Esophagus mucosa (tissue), 1 donor: ENCODE results near the gene NADK2. TPM values are rescaled to one million over a fixed set of nuclear protein-coding genes. Genes with fewer than 3 reads are reported as not detected.
"Not testable (repeated sequence)": the region's sequence is repeated elsewhere in the genome, so short reads cannot be mapped to it uniquely, and the experiment has no call there.

ENCODE experiments used
- ATAC-seq: fragments of 200-7000 bp; cut with Tn5 transposase; one replicate; pipeline ENCODE4 v1.9.1; 2020
- total RNA-seq: library from RNA; stranded (reverse); gene quantifications from one replicate; pipeline ENCODE4 v1.2.4, GENCODE V29; 2023
- donor health status: DM: yes; HTN: yes; CAD: no.

The NADK2 gene
- total RNA-seq, 1 donor from 2014 or later: 13.6 TPM

- ATAC-seq: no peak
Measured at GRCh38 chr5:36206913-36207312, 34.8 kb downstream of the NADK2 start.

DNA sequence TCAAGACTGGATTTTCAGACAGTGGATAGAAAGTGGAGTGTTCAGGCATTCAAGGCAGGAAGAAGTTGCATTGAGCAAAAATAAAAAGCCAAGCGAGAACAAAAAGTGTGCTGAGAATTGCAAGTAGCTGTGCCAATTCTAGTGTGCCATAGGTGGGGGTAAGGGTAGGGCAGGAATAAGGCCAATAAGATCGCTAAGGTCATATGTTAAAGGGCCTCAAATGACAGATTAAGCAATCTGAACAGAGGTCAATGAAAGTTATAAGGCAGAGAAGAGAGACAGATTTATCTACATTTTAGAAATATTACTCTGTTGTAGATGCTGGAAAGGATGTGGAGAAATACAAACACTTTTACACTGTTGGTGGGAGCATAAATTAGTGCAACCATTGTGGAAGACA lies 36.4 kb downstream of the NADK2 start:
- ATAC-seq: no peak

DNA sequence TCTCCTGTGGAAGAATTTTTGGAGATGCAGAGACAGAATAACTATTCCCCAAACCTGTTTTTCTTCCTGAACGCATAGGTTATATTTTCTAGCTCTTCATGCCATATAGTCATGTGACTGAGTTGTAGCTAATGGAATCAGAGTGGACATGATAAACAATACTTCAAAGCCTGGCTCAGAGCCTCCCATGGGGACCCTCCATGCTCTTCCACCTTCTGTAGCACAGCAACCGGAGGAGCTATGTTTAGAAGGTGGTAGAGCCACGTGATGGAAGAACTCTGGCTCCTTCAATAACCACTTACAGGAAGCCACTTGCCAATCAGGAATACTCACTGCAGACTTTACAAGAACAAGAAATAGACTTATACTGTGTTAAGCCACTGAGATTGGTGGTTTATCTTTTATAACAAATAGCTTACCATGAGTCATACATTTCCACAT lies 39.2 kb downstream of the NADK2 start:
- peak; percentile 20 for ATAC-seq

DNA sequence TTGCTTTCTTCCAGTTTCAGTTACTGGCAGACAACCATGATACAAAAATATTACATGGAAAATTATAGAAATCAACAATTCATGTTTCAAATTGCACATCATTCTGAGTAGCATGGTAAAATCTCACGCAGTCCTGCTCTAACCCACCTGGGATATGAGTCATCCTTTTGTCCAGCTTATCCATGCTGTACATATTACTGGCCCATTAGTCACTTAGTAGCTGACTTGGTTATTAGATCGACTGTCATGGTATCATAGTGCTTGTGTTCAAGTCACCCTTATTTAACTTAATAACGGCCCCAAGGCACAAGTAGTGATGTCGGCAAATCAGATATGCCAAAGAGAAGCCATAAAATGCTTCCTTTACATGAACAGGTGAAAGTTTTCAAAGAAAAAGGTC lies 41.2 kb downstream of the NADK2 start:
- peak; percentile 65 for ATAC-seq

- no peak for ATAC-seq
Measured at GRCh38 chr5:36199620-36200019, 42.1 kb downstream of the NADK2 start.

DNA sequence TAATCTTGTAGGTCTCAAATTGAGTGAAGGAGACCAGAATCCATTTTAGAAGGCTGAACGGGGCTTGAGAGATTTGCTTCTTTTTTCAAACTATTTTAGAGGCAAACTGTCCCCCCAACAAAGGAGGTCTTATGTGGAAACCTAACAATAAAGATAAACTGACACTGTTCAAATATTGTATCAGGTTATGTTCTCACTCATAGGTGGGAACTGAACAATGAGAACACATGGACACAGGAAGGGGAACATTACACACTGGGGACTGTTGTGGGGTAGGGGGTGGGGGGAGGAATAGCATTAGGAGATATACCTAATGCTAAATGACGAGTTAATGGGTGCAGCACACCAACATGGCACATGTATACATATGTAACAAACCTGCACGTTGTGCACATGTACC lies 42.9 kb downstream of the NADK2 start:
- not testable (repeated sequence) for ATAC-seq

- ATAC-seq: no peak
Measured at GRCh38 chr5:36198281-36198680, 43.4 kb downstream of the NADK2 start.

- ATAC-seq: no peak
Measured at GRCh38 chr5:36193746-36194145, 48.0 kb downstream of the NADK2 start.

DNA sequence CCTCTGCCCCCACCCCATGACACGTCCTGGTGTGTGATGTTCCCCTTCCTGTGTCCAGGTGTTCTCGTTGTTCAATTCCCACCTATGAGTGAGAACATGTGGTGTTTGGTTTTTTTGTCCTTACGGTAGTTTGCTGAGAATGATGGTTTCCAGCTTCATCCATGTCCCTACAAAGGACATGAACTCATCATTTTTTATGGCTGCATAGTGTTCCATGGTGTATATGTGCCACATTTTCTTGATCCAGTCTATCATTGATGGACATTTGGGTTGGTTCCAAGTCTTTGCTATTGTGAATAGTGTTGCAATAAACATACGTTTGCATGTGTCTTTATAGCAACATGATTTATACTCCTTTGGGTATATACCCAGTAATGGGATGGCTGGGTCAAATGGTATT lies 57.3 kb downstream of the NADK2 start:
- ATAC-seq: not testable (repeated sequence)

GRCh38 chr5:36181774-36182173 lies 60.0 kb downstream of the NADK2 start:
- no peak for ATAC-seq

DNA sequence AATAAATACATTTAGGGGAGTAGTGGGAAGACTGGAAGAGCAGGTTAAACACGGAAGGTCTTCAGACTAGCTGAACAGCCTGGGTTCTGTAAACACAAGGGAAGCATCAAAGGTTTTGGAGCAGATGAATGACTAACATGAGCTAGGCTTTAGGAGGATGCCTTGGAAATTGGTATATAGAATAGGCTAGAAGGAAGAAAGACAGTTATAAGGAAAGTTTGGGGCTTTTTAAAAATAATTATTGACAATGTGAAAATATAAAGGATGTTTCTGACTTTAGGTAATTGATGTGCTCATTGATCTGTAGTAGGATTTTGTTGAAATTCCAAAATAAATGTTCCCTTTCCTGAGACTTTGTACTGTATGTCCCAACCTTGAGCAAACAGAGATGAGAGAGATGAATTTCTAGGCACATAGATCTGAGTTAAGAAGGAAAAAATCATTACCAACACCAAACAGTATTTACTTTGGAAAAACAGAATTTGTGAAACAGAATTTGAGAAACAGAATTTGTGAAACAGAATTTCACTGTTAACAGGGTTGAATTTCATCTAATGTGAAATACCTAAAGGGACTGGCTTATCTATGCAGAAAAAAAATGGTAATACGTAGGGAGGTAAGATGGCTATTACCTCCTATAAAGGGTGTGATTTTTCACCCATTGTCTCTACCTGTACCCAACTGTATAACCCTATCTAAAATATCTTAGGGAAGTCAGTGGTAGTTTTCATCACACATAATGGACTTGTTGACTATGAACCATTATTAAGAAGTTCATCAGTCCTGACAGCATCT lies 61.0 kb downstream of the NADK2 start:
- ATAC-seq: no peak

GRCh38 chr5:36179950-36180349 lies 61.8 kb downstream of the NADK2 start:
- ATAC-seq: no peak

- ATAC-seq: no peak
Measured at GRCh38 chr5:36178524-36178890, 63.2 kb downstream of the NADK2 start.

GRCh38 chr5:36177715-36178523 lies 63.8 kb downstream of the NADK2 start:
- no peak for ATAC-seq

DNA sequence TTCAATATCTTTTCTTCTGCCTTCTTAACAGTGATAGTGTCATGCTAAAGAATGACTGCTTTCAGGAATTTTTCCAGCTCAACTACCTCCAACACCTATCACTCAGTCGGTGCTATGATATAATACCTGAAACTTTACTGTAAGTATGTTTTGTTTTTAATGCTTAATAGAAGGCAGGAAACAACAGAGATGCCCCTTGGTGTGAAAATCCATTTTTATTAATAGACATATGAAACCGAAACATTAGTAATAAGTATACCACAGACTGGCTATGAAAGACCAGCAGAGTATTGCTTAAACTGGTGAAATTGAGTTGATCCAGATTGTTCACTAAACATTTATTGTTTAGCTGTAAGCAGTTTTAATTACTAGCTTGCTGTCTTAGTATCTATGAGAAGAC lies 64.6 kb downstream of the NADK2 start:
- ATAC-seq: no peak

DNA sequence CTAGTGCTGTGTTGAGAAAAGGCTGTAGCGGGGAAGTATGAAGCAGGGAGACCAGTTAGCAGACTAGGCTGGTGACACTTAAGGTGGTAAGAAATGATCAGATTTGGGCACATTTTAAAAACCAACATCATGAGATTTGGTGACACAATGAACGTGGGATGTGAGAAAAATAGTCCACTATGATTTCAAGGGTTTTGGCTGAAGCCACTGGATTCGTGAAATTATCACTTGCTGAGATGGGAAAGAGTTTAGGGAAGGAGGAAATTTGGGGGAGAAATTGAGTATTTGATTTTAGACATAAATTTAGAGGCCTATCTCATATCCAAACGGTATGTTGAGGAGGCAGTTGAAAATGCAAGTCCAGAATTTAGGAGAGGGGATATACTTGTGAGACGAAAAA lies 66.7 kb downstream of the NADK2 start:
- no peak for ATAC-seq

DNA sequence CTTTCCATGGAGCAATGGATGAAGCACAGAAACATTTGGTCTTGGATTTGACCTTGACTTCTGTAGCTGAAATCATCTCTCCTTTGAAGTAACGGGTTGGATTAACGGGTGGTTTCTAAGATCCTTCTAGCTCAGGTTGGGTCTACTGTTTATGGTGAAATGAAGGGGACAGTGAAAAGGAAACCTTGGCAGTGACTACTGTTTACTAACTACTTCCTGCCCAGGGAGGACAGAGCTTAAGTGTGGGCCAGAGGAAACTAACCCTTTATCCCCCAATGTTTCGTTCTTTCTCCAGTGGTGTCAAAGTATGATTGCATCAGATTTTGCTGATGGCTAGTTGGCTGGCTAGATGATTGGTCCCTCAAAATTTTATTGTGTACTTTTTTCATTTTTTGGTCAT lies 67.6 kb downstream of the NADK2 start:
- no peak for ATAC-seq

DNA sequence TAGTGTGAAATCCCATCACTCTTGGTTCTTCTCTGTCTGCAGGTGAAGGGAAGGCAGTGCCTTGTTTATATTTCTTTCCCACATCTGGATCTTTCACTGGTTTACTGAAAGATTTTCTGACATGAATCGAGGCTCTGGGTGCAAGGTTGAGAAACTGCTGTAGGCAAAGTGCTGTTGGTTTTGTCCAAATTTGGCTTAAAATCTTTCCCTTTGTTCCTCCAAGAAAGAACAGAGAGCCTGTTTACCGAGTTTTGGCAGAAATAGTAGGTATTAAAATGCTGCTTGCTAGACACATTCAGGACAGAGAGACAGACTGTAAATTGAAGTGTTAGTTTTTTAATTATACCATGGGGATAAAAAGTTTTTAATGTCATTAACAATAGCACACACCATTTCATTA lies 68.3 kb downstream of the NADK2 start:
- no peak for ATAC-seq

DNA sequence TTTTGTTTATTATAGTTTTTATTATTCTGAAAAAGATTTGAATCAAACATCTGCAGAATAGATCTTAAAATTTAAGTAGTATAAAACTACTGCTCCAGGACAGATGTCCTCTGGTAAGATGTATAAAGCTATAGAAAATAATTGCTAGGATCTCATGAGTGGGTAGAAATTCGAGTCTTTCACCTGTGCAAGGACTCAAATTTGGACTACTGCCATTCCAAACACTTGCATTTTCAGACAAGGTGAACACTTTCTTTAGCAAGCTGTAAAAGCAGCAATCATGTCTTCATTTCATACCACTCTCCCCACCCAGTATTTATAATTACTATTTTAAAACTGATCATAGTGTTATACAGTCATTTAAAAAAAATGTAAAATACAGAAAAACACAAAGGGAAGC lies 69.1 kb downstream of the NADK2 start:
- no peak for ATAC-seq

- ATAC-seq: no peak
Measured at GRCh38 chr5:36170832-36171424, 70.8 kb downstream of the NADK2 start.

GRCh38 chr5:36168737-36169136 lies 73.0 kb downstream of the NADK2 start:
- no peak for ATAC-seq

- no peak for ATAC-seq
Measured at GRCh38 chr5:36164461-36164860, 77.3 kb downstream of the NADK2 start.

GRCh38 chr5:36162810-36163486 lies 78.8 kb downstream of the NADK2 start:
- no peak for ATAC-seq
